Stimulated activated CD4-positive, alpha-beta T cell treated with anti-CD3 and anti-CD28 coated beads, Interleukin-2, amount 100 ng/mL, for 48 hours (primary cell): ENCODE results near the gene LRRC74A.
A peak's percentile ranks its signal among the peaks of the same experiment; 100 is the strongest.

ENCODE experiments used
- DNase-seq, 2 donors: peaks; one replicate each; pipeline ENCODE4 v3.0.0-alpha.2; 2020

LRRC74A gene

GRCh38 chr14:76826122-76826521 is at the start of gene LRRC74A:
Gene LRRC74A (plus strand): TSS chr14:76826408. CDS start chr14:76826698, 290 bp downstream.
- no peak for DNase-seq

GRCh38 chr14:76776428-76777251 is 49.6 kb upstream of the LRRC74A start:
- no peak for DNase-seq

- no peak for DNase-seq
These were observed 48.5 kb upstream of the LRRC74A start for GRCh38 chr14:76777721-76778120.

GRCh38 chr14:76778546-76779215 is 47.5 kb upstream of the LRRC74A start:
- DNase-seq = no peak

GRCh38 chr14:76779221-76780057 is 46.8 kb upstream of the LRRC74A start:
- DNase-seq = no peak

- no peak for DNase-seq
These were observed 46.2 kb upstream of the LRRC74A start for GRCh38 chr14:76780058-76780345.

- no peak for DNase-seq
These were observed 45.8 kb upstream of the LRRC74A start for GRCh38 chr14:76780360-76780759.

GRCh38 chr14:76780875-76781647 is 45.1 kb upstream of the LRRC74A start:
- DNase-seq = no peak

- DNase-seq = no peak
These were observed 44.6 kb upstream of the LRRC74A start for GRCh38 chr14:76781648-76782051.

- no peak for DNase-seq
These were observed 43.9 kb upstream of the LRRC74A start for GRCh38 chr14:76782115-76782884.

- DNase-seq = no peak
These were observed 43.2 kb upstream of the LRRC74A start for GRCh38 chr14:76782885-76783566.

- no peak for DNase-seq
These were observed 41.8 kb upstream of the LRRC74A start for GRCh38 chr14:76784266-76784874.

GRCh38 chr14:76784881-76785280 is 41.3 kb upstream of the LRRC74A start:
- peak; percentile 53 to 54 for DNase-seq

- DNase-seq = no peak
These were observed 39.6 kb upstream of the LRRC74A start for GRCh38 chr14:76786601-76787000.

- no peak for DNase-seq
These were observed 33.8 kb upstream of the LRRC74A start for GRCh38 chr14:76792422-76792821.

GRCh38 chr14:76793324-76793723 is 32.9 kb upstream of the LRRC74A start:
- DNase-seq = no peak

- no peak for DNase-seq
These were observed 32.3 kb upstream of the LRRC74A start for GRCh38 chr14:76793956-76794355.

- no peak for DNase-seq
These were observed 19.8 kb upstream of the LRRC74A start for GRCh38 chr14:76806446-76806845.

GRCh38 chr14:76808011-76808410 is 18.2 kb upstream of the LRRC74A start:
- no peak for DNase-seq

- no peak for DNase-seq
These were observed 17.2 kb upstream of the LRRC74A start for GRCh38 chr14:76808990-76809389.

GRCh38 chr14:76810525-76810924 is 15.7 kb upstream of the LRRC74A start:
- DNase-seq = no peak
